ENCODE measurements around the gene GCAT. TPM values are rescaled to one million over a fixed set of nuclear protein-coding genes. Genes with fewer than 3 reads are reported as not detected.
A peak's percentile ranks its signal among the peaks of the same experiment; 100 is the strongest.

The GCAT gene
- total and polyA plus RNA-seq, 9 of the 15 experiments (the other 6 are each of a cell fraction or from before 2014, with no cell fraction given) = 1.9 to 69.9 (median 26.4) TPM

GRCh38 chr22:37817705-37818408 is 10.1 kb downstream of the GCAT start (continued):
- TF ChIP-seq POLR2B (IDR thresholded peaks at IDR 0.05; ENCODE audit: low read depth, partially characterized antibody) (no peak), POLR2G (IDR thresholded peaks at IDR 0.05; ENCODE audit: low read depth, low read length) (peak; percentile 53), NRF1 (conservative IDR thresholded peaks at IDR 0.05 in 1 of 2, IDR thresholded peaks at IDR 0.05 in 1 of 2) (peak; percentile 11 to 19; a peak in 1 of 4 replicates), YY1 (IDR thresholded peaks at IDR 0.05; ENCODE audit: borderline replicate concordance in 1 of 3, control insufficient read depth in 1 of 3, extremely low read depth in 1 of 3, insufficient read depth in 3 of 3, insufficient read length in 1 of 3, insufficient replicate concordance in 2 of 3, low read depth in 1 of 3, low read length in 2 of 3) (peak in 1 of 3 experiments; percentile 21), BRD9 (IDR thresholded peaks at IDR 0.05; ENCODE audit: low read depth, partially characterized antibody) (no peak), TEAD1 (CRISPR knock-in tag; IDR thresholded peaks at IDR 0.05) (0 out of 4 replicates have a peak, but pooled peaks of 1 of the 2 experiments have one; percentile 57), SRSF9 (IDR thresholded peaks at IDR 0.05; ENCODE audit: borderline replicate concordance, low read depth, low read length) (no peak), MAZ (CRISPR knock-in tag; conservative IDR thresholded peaks at IDR 0.05 in 1 of 2, IDR thresholded peaks at IDR 0.05 in 1 of 2) (peak; percentile 82 to 96), RCOR1 (IDR thresholded peaks at IDR 0.05; ENCODE audit: borderline replicate concordance in 1 of 2, low read depth in 2 of 2, low read length in 2 of 2) (peak in 1 of 2 experiments; percentile 27; a peak in 1 of 4 replicates), PRDM10 (IDR thresholded peaks at IDR 0.05; ENCODE audit: partially characterized antibody) (no peak), FIP1L1 (IDR thresholded peaks at IDR 0.05; ENCODE audit: low read depth, low read length, poor library complexity, severe bottlenecking) (peak; percentile 45), ZBTB26 (CRISPR knock-in tag; IDR thresholded peaks at IDR 0.05) (no peak), CEBPG (CRISPR knock-in tag; IDR thresholded peaks at IDR 0.05) (no peak), CEBPG (tag; conservative IDR thresholded peaks at IDR 0.05 in 1 of 2, IDR thresholded peaks at IDR 0.05 in 1 of 2) (no peak), SMAD4 (CRISPR knock-in tag; conservative IDR thresholded peaks at IDR 0.05) (peak; percentile 56; the same call in 1 of the 2 replicates)
- TF ChIP-seq, protein P1, sequence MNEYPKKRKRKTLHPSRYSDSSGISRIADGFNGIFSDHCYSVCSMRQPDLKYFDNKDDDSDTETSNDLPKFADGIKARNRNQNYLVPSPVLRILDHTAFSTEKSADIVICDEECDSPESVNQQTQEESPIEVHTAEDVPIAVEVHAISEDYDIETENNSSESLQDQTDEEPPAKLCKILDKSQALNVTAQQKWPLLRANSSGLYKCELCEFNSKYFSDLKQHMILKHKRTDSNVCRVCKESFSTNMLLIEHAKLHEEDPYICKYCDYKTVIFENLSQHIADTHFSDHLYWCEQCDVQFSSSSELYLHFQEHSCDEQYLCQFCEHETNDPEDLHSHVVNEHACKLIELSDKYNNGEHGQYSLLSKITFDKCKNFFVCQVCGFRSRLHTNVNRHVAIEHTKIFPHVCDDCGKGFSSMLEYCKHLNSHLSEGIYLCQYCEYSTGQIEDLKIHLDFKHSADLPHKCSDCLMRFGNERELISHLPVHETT (CRISPR knock-in tag; conservative IDR thresholded peaks at IDR 0.05 in 1 of 2, IDR thresholded peaks at IDR 0.05 in 1 of 2) = no peak
- TF ChIP-seq, protein P2, sequence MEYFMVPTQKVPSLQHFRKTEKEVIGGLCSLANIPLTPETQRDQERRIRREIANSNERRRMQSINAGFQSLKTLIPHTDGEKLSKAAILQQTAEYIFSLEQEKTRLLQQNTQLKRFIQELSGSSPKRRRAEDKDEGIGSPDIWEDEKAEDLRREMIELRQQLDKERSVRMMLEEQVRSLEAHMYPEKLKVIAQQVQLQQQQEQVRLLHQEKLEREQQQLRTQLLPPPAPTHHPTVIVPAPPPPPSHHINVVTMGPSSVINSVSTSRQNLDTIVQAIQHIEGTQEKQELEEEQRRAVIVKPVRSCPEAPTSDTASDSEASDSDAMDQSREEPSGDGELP (CRISPR knock-in tag; IDR thresholded peaks at IDR 0.05; ENCODE audit: borderline replicate concordance) = peak; percentile 73
